ENCODE results near the gene RICTOR. TPM values are rescaled to one million over a fixed set of nuclear protein-coding genes. Genes with fewer than 3 reads are reported as not detected.

Gene RICTOR
- polyA plus RNA-seq, 2 of the 4 experiments (the other 2 are of a cell fraction), result 6.5 to 28.5 TPM

GRCh38 chr5:39082995-39083394 is 8.8 kb upstream of the RICTOR start:
- no peak for TF ChIP-seq ZFP36 (IDR thresholded peaks at IDR 0.05; ENCODE audit: borderline replicate concordance, partially characterized antibody)
- TF ChIP-seq FOSL2 (IDR thresholded peaks at IDR 0.05), result no peak
- no peak for TF ChIP-seq FOSL2 (CRISPR knock-in tag; IDR thresholded peaks at IDR 0.05)
- TF ChIP-seq FOXS1 (CRISPR knock-in tag; IDR thresholded peaks at IDR 0.05), result no peak
- no peak for TF ChIP-seq CBX8 (IDR thresholded peaks at IDR 0.05)
- ChIA-PET POLR2A (no interaction called here), CTCF (interaction anchor here (1.1 to 5.7 kb wide), 2 partner anchors 9 to 12 kb away, joined by 3 to 45 read pairs; no protein-coding TSS in a partner anchor)
- WGBS (ENCODE audit: missing lambda C conversion rate), result 94% methylated on average over 3 of the region's 3 CpGs
- FAIRE-seq, result no peak
- no peak for ATAC-seq
- peaks cover 31% of the 10 kb centered on the region for H3K4me1 ChIP-seq
- no peaks in the 10 kb centered on the region for H3K9me3 ChIP-seq
- no peak overlapping the region for H3K27ac ChIP-seq
- no peak overlapping the region for H3K4me3 ChIP-seq
- DNase-seq (ENCODE audit: low read depth in 1 of 2, low spot score in 1 of 2), result no peak
- H3K4me2 ChIP-seq, result no peak overlapping the region

- POLR2A ChIA-PET, result interaction anchor here (0.9 kb wide), 1 partner anchor 208 kb away, joined by 3 read pairs; no protein-coding TSS in a partner anchor
- H3K9me3 ChIP-seq, result no peaks in the 10 kb centered on the region
- CTCF ChIA-PET, result interaction anchor here (0.6 to 5.7 kb wide), 29 partner anchors 10 to 639 kb away, joined by 3 to 110 read pairs (median 4); no protein-coding TSS in a partner anchor
- 14% methylated on average over 3 of the region's 3 CpGs for WGBS (ENCODE audit: missing lambda C conversion rate)
- peak overlapping the region; percentile 36 for H3K4me2 ChIP-seq
- no peak overlapping the region for H3K4me3 ChIP-seq
- peak; percentile 62 to 74; a peak in 4 of 6 replicates for ATAC-seq
- FAIRE-seq, result peak; percentile 97
- peak; percentile 64 to 92 for DNase-seq (ENCODE audit: low read depth in 1 of 2, low spot score in 1 of 2)
- TF ChIP-seq RCOR1 (IDR thresholded peaks at IDR 0.05; ENCODE audit: low read depth, low read length) (no peak), HMGXB4 (CRISPR knock-in tag; IDR thresholded peaks at IDR 0.05; ENCODE audit: borderline replicate concordance) (peak; percentile 41; the same call in 1 of the 2 replicates), RAD21 (conservative IDR thresholded peaks at IDR 0.05 in 1 of 2, IDR thresholded peaks at IDR 0.05 in 1 of 2) (peak; percentile 71 to 79), CTCF (IDR thresholded peaks at IDR 0.05) (peak; percentile 81), CEBPB (IDR thresholded peaks at IDR 0.05) (peak in 1 of 2 experiments; percentile 35; a peak in 1 of 4 replicates), ZFP36 (IDR thresholded peaks at IDR 0.05; ENCODE audit: borderline replicate concordance, partially characterized antibody) (no peak), SMC3 (IDR thresholded peaks at IDR 0.05) (peak; percentile 72)
- H3K27ac ChIP-seq, result peak overlapping the region; percentile 11 to 57; a peak in 5 of 6 replicates
- peaks cover 45% of the 10 kb centered on the region for H3K4me1 ChIP-seq
Measured at GRCh38 chr5:39080597-39081204, 6.5 kb upstream of the RICTOR start.

- POLR2A ChIA-PET, result interaction anchor here (0.9 kb wide), 1 partner anchor 208 kb away, joined by 3 read pairs; no protein-coding TSS in a partner anchor
- TF ChIP-seq ATOH8 (CRISPR knock-in tag; IDR thresholded peaks at IDR 0.05; ENCODE audit: low read depth) (no peak), FOSL2 (IDR thresholded peaks at IDR 0.05) (no peak), FOSL2 (CRISPR knock-in tag; IDR thresholded peaks at IDR 0.05) (peak; percentile 63), MYC (IDR thresholded peaks at IDR 0.05; ENCODE audit: borderline replicate concordance, low read length) (no peak)
- Histone ChIP-seq H3K4me1 (peaks cover 45% of the 10 kb centered on the region), H3K27ac (peak overlapping the region; percentile 11 to 57; a peak in 4 of 6 replicates), H3K4me2 (peak overlapping the region; percentile 36), H3K4me3 (no peak overlapping the region), H3K9me3 (no peaks in the 10 kb centered on the region)
- 46% methylated on average over 2 of the region's 2 CpGs for whole genome bisulfite sequencing (ENCODE audit: missing lambda C conversion rate)
- DNase-seq (ENCODE audit: low read depth in 1 of 2, low spot score in 1 of 2) (peak in 1 of 2 experiments; percentile 28), ATAC-seq (peak in 1 of 2 experiments; percentile 26; a peak in 2 of 6 replicates), FAIRE-seq (peak; percentile 7)
- CTCF ChIA-PET, result interaction anchor here (0.6 to 5.7 kb wide), 21 partner anchors 12 to 643 kb away, joined by 3 to 110 read pairs (median 5); no protein-coding TSS in a partner anchor
Measured at GRCh38 chr5:39080168-39080567, 6.0 kb upstream of the RICTOR start.
